ENCODE results near the gene IQCN.

DNA sequence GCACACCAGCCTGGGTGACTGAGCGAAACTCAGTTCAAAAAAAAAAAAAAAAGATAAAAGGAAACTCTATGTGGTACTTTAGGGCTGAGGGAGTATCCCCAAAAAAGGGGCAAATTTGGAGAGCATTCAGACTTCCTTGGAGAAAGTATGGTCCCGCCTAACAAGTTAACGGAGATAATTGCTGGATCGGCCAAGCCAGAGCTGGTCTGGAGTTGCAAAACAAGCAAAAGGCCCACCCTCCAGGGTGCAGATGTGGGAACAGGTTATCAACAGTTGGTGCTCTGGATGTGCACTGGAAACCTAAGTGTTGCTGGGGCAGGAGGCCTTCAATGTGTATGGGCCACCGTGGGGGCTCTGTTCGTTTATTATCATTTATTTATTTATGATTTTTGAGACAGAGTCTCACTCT is 2.8 kb downstream of the IQCN start:
- TF ChIP-seq CTCF (IDR thresholded peaks at IDR 0.05; ENCODE audit: insufficient read depth, low read length) (no peak), POLR2AphosphoS5 (IDR thresholded peaks at IDR 0.05; ENCODE audit: low read depth) (no peak), REST (IDR thresholded peaks at IDR 0.05; ENCODE audit: insufficient replicate concordance, low read depth) (no peak), SPI1 (IDR thresholded peaks at IDR 0.05; ENCODE audit: borderline replicate concordance, low read depth) (no peak)
